Amniotic stem cell (primary cell): ENCODE measurements around the gene OR11H6.
"Not testable (repeated sequence)": the region's sequence is repeated elsewhere in the genome, so short reads cannot be mapped to it uniquely, and the experiment has no call there.

Experiments used
- DNase-seq: peaks from one replicate; lab custom pipeline; 2025; lab: John Stamatoyannopoulos, UW

The OR11H6 gene

GRCh38 chr14:20264361-20264760 lies 40.9 kb downstream of the OR11H6 start:
- DNase-seq: not testable (repeated sequence)

GRCh38 chr14:20274062-20274461 lies 50.6 kb downstream of the OR11H6 start:
- DNase-seq: no peak
